ENCODE measurements around the gene SHMT1. TPM values are rescaled to one million over a fixed set of nuclear protein-coding genes. Genes with fewer than 3 reads are reported as not detected.
"Not testable (repeated sequence)": the region's sequence is repeated elsewhere in the genome, so short reads cannot be mapped to it uniquely, and the experiment has no call there.

Gene SHMT1
- total RNA-seq, 6 experiments from 2014 or later = 7.9 to 18.5 (median 16.2) TPM

DNA sequence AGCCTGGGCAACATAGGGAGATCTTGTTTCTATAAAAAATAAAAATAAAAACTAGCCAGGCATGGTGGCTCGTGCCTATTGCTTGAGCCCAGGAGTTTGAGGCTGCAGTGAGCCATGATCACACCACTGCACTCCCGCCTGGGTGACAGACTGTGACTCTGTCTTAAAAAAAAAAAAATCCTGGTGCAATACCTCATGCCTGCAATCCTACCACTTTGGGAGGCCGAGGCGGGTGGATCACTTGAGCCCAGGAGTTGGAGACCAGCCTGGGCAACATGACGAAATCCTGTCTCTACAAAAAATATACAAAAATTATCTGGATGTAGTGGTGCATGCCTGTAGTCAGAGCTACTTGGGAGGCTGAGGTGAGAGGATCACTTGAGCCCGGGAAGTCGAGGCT, 20.9 kb upstream of the SHMT1 start:
- not testable (repeated sequence) for DNase-seq; H3K9me3 Mint-ChIP-seq; H3K36me3 Mint-ChIP-seq (ENCODE audit: low read depth); H3K4me1 Mint-ChIP-seq (ENCODE audit: low read depth); H3K27ac Mint-ChIP-seq; H3K4me3 Mint-ChIP-seq
- H3K27me3 Mint-ChIP-seq (ENCODE audit: insufficient read depth) = peaks cover 28% of the 10 kb centered on the region

DNA sequence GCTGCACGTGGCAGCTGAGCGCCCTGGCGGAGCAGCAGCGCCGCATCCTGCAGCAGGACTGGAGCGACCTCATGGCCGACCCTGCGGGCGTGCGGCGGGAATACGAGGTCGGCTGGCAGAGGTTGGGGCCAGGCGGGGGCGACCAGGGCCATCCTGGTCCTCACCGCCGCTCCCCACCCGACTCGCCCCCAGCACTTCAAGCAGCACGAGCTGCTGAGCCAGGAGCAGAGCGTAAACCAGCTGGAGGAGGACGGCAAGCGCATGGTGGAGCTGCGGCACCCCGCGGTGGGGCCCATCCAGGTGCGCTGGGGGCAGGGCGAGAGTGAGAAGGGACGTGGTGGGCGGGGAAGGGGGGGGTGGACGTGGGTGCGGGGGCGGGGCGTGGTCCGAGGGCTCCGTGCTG, 19.7 kb upstream of the SHMT1 start:
- H3K27me3 Mint-ChIP-seq (ENCODE audit: insufficient read depth) = peaks cover 26% of the 10 kb centered on the region
- DNase-seq; H3K4me3 Mint-ChIP-seq; H3K9me3 Mint-ChIP-seq; H3K36me3 Mint-ChIP-seq (ENCODE audit: low read depth); H3K4me1 Mint-ChIP-seq (ENCODE audit: low read depth); H3K27ac Mint-ChIP-seq: not testable (repeated sequence)

DNA sequence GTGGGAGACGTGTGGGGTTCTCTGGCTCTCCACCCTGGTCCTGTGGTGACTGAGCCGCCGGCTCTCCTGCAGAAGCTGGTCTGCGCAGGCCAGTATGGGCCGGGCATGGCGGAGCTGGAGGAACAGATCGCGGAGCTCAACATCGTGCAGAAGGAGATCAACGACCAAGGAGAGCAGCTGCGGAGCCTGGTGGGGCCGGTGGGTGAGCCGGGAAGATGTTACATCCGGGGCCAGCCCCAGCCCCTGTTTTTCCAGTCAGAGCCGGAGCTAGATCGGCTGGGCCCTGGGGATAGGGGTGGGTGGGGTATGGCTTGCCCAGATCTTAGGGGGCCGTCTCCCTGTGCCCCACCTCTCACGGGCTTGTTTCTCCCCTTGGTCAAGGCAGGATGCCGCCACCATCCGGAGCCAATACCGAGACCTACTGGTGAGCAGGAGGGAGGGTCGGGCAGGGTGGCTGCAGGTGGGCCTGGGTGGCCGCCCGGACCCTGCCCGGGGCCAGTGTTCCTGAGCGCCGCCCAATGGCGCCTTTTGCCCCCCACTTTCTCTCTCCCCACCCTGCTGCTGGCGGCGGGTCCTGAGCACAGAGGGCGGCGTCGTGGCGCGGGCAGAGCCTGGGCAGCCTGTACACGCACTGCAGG, 19.2 kb upstream of the SHMT1 start:
- Mint-ChIP-seq H3K27ac (no peak overlapping the region), H3K4me1 (ENCODE audit: low read depth) (no peaks in the 10 kb centered on the region), H3K4me3 (no peak overlapping the region), H3K27me3 (ENCODE audit: insufficient read depth) (peaks cover 23% of the 10 kb centered on the region), H3K9me3 (no peaks in the 10 kb centered on the region), H3K36me3 (ENCODE audit: low read depth) (no peaks in the 10 kb centered on the region)
- no peak for DNase-seq
- TF ChIP-seq, protein P1, sequence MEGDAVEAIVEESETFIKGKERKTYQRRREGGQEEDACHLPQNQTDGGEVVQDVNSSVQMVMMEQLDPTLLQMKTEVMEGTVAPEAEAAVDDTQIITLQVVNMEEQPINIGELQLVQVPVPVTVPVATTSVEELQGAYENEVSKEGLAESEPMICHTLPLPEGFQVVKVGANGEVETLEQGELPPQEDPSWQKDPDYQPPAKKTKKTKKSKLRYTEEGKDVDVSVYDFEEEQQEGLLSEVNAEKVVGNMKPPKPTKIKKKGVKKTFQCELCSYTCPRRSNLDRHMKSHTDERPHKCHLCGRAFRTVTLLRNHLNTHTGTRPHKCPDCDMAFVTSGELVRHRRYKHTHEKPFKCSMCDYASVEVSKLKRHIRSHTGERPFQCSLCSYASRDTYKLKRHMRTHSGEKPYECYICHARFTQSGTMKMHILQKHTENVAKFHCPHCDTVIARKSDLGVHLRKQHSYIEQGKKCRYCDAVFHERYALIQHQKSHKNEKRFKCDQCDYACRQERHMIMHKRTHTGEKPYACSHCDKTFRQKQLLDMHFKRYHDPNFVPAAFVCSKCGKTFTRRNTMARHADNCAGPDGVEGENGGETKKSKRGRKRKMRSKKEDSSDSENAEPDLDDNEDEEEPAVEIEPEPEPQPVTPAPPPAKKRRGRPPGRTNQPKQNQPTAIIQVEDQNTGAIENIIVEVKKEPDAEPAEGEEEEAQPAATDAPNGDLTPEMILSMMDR (IDR thresholded peaks at IDR 0.05) = no peak

DNA sequence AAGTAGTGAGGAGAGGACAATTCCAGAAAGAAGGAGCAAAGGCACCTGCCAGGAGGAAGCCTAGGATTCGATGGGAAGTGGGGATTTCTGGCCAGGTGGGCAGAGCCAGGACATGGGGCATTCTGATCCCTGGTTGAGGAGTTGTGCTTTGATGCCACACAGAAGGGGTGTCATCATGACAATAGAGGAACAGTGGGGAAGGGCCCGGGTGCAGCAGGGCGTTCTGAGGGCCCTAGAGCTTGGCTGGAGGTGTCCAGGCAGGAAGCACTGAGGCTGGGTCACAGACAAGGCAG, 18.5 kb upstream of the SHMT1 start:
- DNase-seq = no peak
- no peak overlapping the region for H3K27ac Mint-ChIP-seq
- H3K27me3 Mint-ChIP-seq (ENCODE audit: insufficient read depth) = peaks cover 18% of the 10 kb centered on the region
- no peak overlapping the region for H3K4me3 Mint-ChIP-seq
- no peaks in the 10 kb centered on the region for H3K9me3 Mint-ChIP-seq
- no peaks in the 10 kb centered on the region for H3K36me3 Mint-ChIP-seq (ENCODE audit: low read depth)
- TF ChIP-seq, protein P1 (IDR thresholded peaks at IDR 0.05) = no peak
- H3K4me1 Mint-ChIP-seq (ENCODE audit: low read depth) = no peaks in the 10 kb centered on the region

DNA sequence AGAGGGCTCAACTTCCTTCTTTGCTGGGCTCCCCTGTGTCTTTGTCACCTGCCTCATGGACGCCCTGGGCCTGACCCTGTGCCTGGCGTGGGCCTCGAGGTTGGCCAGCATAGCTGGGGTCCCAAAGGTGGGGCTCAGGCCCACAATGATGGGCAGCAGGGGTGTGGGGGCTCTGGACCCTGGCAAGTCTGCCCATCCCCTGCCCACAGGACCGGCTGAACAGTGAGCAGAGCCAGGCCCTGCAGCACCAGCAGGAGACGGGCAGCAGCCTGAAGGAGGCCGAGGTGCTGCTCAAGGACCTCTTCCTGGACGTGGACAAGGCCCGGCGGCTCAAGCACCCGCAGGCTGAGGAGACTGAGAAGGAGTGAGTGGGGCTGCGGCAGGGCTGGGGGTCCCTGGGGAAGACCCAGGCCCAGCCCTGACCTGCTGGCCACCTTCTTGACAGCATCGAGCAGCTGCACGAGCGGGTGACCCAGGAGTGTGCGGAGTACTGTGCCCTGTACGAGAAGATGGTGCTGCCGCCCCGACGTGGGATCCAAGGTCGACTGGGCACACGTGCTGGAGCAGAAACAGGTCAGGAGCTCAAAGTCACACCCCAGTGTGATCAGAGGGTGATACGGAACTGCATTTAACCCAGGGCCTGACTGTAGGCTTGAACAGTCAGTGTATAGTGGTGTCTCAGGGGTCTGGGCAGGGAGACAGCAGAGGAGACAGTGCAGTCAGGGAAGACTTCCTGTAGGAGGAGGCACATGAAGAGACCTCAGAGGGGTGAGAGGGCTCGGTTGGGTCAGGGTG, 18.0 kb upstream of the SHMT1 start:
- Mint-ChIP-seq H3K27me3 (ENCODE audit: insufficient read depth) (peaks cover 14% of the 10 kb centered on the region), H3K36me3 (ENCODE audit: low read depth) (no peaks in the 10 kb centered on the region), H3K4me1 (ENCODE audit: low read depth) (no peaks in the 10 kb centered on the region), H3K27ac (no peak overlapping the region), H3K9me3 (no peaks in the 10 kb centered on the region), H3K4me3 (no peak overlapping the region)
- TF ChIP-seq, protein P1 (IDR thresholded peaks at IDR 0.05) = no peak
- no peak for DNase-seq

DNA sequence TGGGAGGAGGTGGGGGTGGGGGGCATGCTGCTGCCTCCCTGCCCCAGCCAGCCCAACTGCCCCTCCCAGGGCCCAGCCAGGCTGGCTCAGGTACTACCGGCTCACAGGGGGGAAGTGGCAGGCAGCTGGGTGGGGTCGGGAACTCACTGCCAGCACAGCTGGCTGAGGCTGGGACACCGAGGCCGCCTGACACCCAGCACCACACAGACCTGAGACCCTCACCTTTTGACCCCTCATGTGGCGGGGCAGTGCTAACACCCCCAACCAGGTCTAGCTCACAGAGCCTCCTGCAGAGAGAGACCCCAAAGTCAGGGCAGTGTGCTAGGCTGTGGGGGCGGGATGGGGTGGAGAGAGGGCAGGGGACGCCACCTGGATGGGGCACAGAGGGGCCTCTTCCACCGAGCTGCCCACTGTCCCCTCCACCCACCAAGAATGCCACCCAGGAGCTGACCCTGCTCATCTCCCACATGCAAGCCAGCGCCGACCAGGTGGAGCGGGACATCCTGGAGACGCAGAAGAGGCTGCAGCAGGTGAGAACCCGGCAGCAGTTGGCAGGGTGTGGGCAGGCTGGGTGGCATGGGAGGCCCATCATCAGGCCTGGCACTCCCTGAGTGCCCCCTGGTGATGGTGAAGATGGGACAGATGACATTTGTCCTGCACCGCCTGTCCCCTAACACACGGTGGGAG, 17.3 kb upstream of the SHMT1 start:
- no peaks in the 10 kb centered on the region for H3K4me1 Mint-ChIP-seq (ENCODE audit: low read depth)
- DNase-seq = no peak
- no peak overlapping the region for H3K4me3 Mint-ChIP-seq
- no peaks in the 10 kb centered on the region; the same call in 1 of the 2 replicates for H3K9me3 Mint-ChIP-seq
- H3K27me3 Mint-ChIP-seq (ENCODE audit: insufficient read depth) = peaks cover 12% of the 10 kb centered on the region
- TF ChIP-seq, protein P1 (IDR thresholded peaks at IDR 0.05) = no peak
- no peaks in the 10 kb centered on the region for H3K36me3 Mint-ChIP-seq (ENCODE audit: low read depth)
- H3K27ac Mint-ChIP-seq = no peak overlapping the region
